Measurements from ENCODE around the gene WDR5.

GRCh38 chr9:134132208-134132870 is 3.5 kb upstream of the WDR5 start:
- TF ChIP-seq, protein P1, sequence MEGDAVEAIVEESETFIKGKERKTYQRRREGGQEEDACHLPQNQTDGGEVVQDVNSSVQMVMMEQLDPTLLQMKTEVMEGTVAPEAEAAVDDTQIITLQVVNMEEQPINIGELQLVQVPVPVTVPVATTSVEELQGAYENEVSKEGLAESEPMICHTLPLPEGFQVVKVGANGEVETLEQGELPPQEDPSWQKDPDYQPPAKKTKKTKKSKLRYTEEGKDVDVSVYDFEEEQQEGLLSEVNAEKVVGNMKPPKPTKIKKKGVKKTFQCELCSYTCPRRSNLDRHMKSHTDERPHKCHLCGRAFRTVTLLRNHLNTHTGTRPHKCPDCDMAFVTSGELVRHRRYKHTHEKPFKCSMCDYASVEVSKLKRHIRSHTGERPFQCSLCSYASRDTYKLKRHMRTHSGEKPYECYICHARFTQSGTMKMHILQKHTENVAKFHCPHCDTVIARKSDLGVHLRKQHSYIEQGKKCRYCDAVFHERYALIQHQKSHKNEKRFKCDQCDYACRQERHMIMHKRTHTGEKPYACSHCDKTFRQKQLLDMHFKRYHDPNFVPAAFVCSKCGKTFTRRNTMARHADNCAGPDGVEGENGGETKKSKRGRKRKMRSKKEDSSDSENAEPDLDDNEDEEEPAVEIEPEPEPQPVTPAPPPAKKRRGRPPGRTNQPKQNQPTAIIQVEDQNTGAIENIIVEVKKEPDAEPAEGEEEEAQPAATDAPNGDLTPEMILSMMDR (conservative IDR thresholded peaks at IDR 0.05; ENCODE audit: low read depth, low read length) = no peak
- TF ChIP-seq EZH2 (IDR thresholded peaks at IDR 0.05; ENCODE audit: borderline replicate concordance, low read depth, low read length, poor library complexity, severe bottlenecking) = no peak

Measured in A673 (cell line).